ENCODE measurements around the gene ABHD2. TPM values are rescaled to one million over a fixed set of nuclear protein-coding genes. Genes with fewer than 3 reads are reported as not detected.
A peak's percentile ranks its signal among the peaks of the same experiment; 100 is the strongest.
"Not testable (repeated sequence)": the region's sequence is repeated elsewhere in the genome, so short reads cannot be mapped to it uniquely, and the experiment has no call there.

The ABHD2 gene
- total RNA-seq, 1 donor from 2014 or later, result 48.2 TPM

GRCh38 chr15:89136818-89137772 is 48.8 kb downstream of the ABHD2 start:
- DNase-seq (ENCODE audit: low read depth in 2 of 2), result peak; percentile 23 to 95

- DNase-seq (ENCODE audit: low read depth in 2 of 2), result peak in 1 of 2 donors; percentile 24
These were observed 49.7 kb downstream of the ABHD2 start for GRCh38 chr15:89137926-89138325.

GRCh38 chr15:89138999-89139612 is 50.9 kb downstream of the ABHD2 start:
- peak in 1 of 2 donors; percentile 25 for DNase-seq (ENCODE audit: low read depth in 2 of 2)

- peak in 1 of 2 donors; percentile 53 for DNase-seq (ENCODE audit: low read depth in 2 of 2)
These were observed 51.6 kb downstream of the ABHD2 start for GRCh38 chr15:89139613-89140499.

GRCh38 chr15:89140595-89140994 is 52.3 kb downstream of the ABHD2 start:
- DNase-seq (ENCODE audit: low read depth in 2 of 2), result no peak

- not testable (repeated sequence) for DNase-seq (ENCODE audit: low read depth in 2 of 2)
These were observed 52.9 kb downstream of the ABHD2 start for GRCh38 chr15:89141159-89141558.

GRCh38 chr15:89141885-89142284 is 53.6 kb downstream of the ABHD2 start:
- no peak for DNase-seq (ENCODE audit: low read depth in 2 of 2)

- no peak for DNase-seq (ENCODE audit: low read depth in 2 of 2)
These were observed 54.2 kb downstream of the ABHD2 start for GRCh38 chr15:89142423-89142822.

GRCh38 chr15:89143503-89144162 is 55.4 kb downstream of the ABHD2 start:
- peak; percentile 80 to 92 for DNase-seq (ENCODE audit: low read depth in 2 of 2)

- DNase-seq (ENCODE audit: low read depth in 2 of 2), result no peak
These were observed 56.2 kb downstream of the ABHD2 start for GRCh38 chr15:89144491-89144890.

GRCh38 chr15:89146366-89146765 is 58.1 kb downstream of the ABHD2 start:
- no peak for DNase-seq (ENCODE audit: low read depth in 2 of 2)

- DNase-seq (ENCODE audit: low read depth in 2 of 2), result no peak
These were observed 59.9 kb downstream of the ABHD2 start for GRCh38 chr15:89148126-89148525.

GRCh38 chr15:89149501-89150101 is 61.3 kb downstream of the ABHD2 start:
- DNase-seq (ENCODE audit: low read depth in 2 of 2), result no peak

- no peak for DNase-seq (ENCODE audit: low read depth in 2 of 2)
These were observed 62.0 kb downstream of the ABHD2 start for GRCh38 chr15:89150287-89150686.

GRCh38 chr15:89150762-89151664 is 62.8 kb downstream of the ABHD2 start:
- DNase-seq (ENCODE audit: low read depth in 2 of 2), result no peak

GRCh38 chr15:89155122-89155521 is 66.9 kb downstream of the ABHD2 start:
- no peak for DNase-seq (ENCODE audit: low read depth in 2 of 2)

GRCh38 chr15:89155656-89156055 is 67.4 kb downstream of the ABHD2 start:
- DNase-seq (ENCODE audit: low read depth in 2 of 2), result no peak

- DNase-seq (ENCODE audit: low read depth in 2 of 2), result no peak
These were observed 68.8 kb downstream of the ABHD2 start for GRCh38 chr15:89157061-89157460.

GRCh38 chr15:89157918-89158564 is 69.8 kb downstream of the ABHD2 start:
- no peak for DNase-seq (ENCODE audit: low read depth in 2 of 2)

Data from lung microvascular endothelial cell (primary cell).